Neural progenitor cell (in vitro differentiated cells): ENCODE data around the gene SPDYE16. TPM values are rescaled to one million over a fixed set of nuclear protein-coding genes. Genes with fewer than 3 reads are reported as not detected.
"Not testable (repeated sequence)": the region's sequence is repeated elsewhere in the genome, so short reads cannot be mapped to it uniquely, and the experiment has no call there.

Experiments
- DNase-seq: peaks from one replicate; pipeline ENCODE4 v3.0.0-alpha.2; 2016; ENCODE audit warnings: low spot score
- H2AFZ ChIP-seq: fragments of 200-600 bp; sonication (generic); replicated peaks from 2 replicates; pipeline ENCODE4 v1.6.1; 2016; ENCODE audit warnings: antibody characterized with exemption
- H3F3A ChIP-seq: fragments of 200-600 bp; sonication (generic); 2 replicates; pipeline ENCODE4 v1.6.1; 2016; ENCODE audit warnings: antibody characterized with exemption, low read depth
- H3K27ac ChIP-seq: fragments of 200-600 bp; sonication (generic); 2 replicates; pipeline ENCODE4 v1.5.1; 2016; ENCODE audit warnings: mild to moderate bottlenecking
- H3K27me3 ChIP-seq: fragments of 200-600 bp; sonication (generic); 2 replicates; pipeline ENCODE4 v1.6.1; 2016; ENCODE audit warnings: mild to moderate bottlenecking, moderate library complexity
- H3K36me3 ChIP-seq: fragments of 200-600 bp; sonication (generic); 2 replicates; pipeline ENCODE4 v1.5.1; 2016
- H3K4me1 ChIP-seq: fragments of 200-600 bp; sonication (generic); 2 replicates; pipeline ENCODE4 v1.6.1; 2016; ENCODE audit warnings: mixed run types
- H3K4me2 ChIP-seq: fragments of 200-600 bp; sonication (generic); 2 replicates; pipeline ENCODE4 v1.6.1; 2016
- H3K4me3 ChIP-seq: fragments of 200-600 bp; sonication (generic); 2 replicates; pipeline ENCODE4 v1.5.1; 2016
- H3K79me2 ChIP-seq: fragments of 200-600 bp; sonication (generic); 2 replicates; pipeline ENCODE4 v1.6.1; 2016; ENCODE audit warnings: low read depth
- H3K9ac ChIP-seq: fragments of 200-600 bp; sonication (generic); 2 replicates; pipeline ENCODE4 v1.6.1; 2016
- H3K9me3 ChIP-seq: fragments of 200-600 bp; sonication (generic); 2 replicates; pipeline ENCODE4 v1.5.1; 2016; ENCODE audit warnings: low read depth
- H4K20me1 ChIP-seq: fragments of 200-600 bp; sonication (generic); 2 replicates; pipeline ENCODE4 v1.6.1; 2016; ENCODE audit warnings: low read depth
- H3K27ac Mint-ChIP-seq: 3 replicates; pipeline ENCODE4 v1.8.0; 2021; ENCODE audit warnings: mixed read lengths
- H3K27me3 Mint-ChIP-seq: 2 replicates; pipeline ENCODE4 v1.8.0; 2022; ENCODE audit warnings: low read depth, mild to moderate bottlenecking, inconsistent platforms, moderate library complexity, mixed read lengths; ENCODE audit not compliant: insufficient read depth
- H3K36me3 Mint-ChIP-seq: 3 replicates; pipeline ENCODE4 v1.8.0; 2021; ENCODE audit warnings: mixed read lengths
- H3K4me1 Mint-ChIP-seq: 3 replicates; pipeline ENCODE4 v1.8.0; 2021; ENCODE audit warnings: mixed read lengths
- H3K4me3 Mint-ChIP-seq: 3 replicates; pipeline ENCODE4 v1.8.0; 2021; ENCODE audit warnings: mild to moderate bottlenecking, moderate library complexity, mixed read lengths
- H3K9me3 Mint-ChIP-seq: 3 replicates; pipeline ENCODE4 v1.8.0; 2020; ENCODE audit warnings: mixed read lengths
- EZH2 ChIP-seq: fragments of 200-600 bp; sonication (generic); IDR thresholded peaks from 2 replicates; pipeline ENCODE4 v1.6.1; 2017; ENCODE audit warnings: antibody characterized with exemption, mild to moderate bottlenecking, moderate library complexity
- EZH2phosphoT487 ChIP-seq: fragments of 200-600 bp; sonication (generic); IDR thresholded peaks from 2 replicates; pipeline ENCODE4 v1.6.1; 2017; ENCODE audit warnings: antibody characterized with exemption
- total RNA-seq: library from RNA; depleted of rRNA; stranded (reverse); fragments of >200 nt; gene quantifications from 2 replicates; pipeline ENCODE4 v1.2.3, GENCODE V29; 2015; ENCODE audit warnings: low replicate concordance
- TF ChIP-seq, protein P1 (sequence below): fragments of 200-600 bp; sonication (generic); IDR thresholded peaks from 2 replicates; pipeline ENCODE4 v1.5.1; 2017; ENCODE audit warnings: antibody characterized with exemption, mild to moderate bottlenecking

The SPDYE16 gene
- total RNA-seq, 1 donor from 2014 or later: 0.28 TPM

DNA sequence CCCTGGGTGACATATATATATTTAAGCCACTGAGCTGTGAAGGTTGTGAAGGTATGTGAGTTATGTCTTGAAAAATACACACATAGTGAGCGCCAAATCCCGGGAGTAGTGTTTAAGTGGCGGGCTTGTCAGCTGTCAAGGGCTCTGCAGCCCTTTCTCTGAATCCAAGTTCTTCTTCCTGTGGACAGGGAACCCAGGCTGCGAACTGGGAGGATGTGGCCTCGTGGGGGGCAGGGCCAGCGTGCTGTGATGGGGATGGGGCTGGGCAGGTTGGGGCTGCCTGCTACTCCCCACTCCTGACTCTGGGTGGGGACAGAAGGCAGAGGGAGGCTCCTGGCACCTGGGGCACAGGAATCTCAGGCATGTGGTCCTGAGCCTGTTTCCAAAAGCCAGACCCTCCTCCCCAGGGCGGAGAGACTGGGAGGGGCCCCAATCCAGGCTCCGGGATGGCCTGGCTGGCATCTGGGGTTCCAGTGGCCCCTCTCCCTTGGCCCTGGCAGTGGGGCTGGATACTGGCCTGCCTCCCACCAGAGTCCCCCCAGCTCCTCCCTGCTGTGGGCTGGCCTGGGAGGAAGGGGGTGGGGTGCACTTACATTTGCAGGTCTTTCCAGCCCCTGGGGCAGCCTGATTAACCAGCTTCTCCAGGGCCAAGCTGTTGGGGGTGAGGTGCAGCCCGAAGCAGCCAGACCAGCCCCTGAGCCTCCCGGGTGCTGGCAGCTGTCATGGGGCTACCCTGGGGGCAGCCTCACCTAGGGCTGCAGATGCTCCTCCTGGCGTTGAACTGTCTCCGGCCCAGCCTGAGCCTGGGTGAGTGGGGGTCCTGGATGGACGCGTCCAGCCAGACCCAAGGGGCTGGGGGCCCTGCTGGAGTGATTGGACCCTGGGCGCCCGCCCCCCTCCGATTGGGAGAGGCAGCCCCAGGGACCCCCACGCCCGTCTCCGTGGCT is 32.9 kb downstream of the SPDYE16 start, which contains the start of gene UPK3B:
TSS of gene UPK3B (plus strand) at position 622 of the 947 bp plus-strand sequence. CDS start at position 723, 101 bp downstream.
- Histone ChIP-seq H3K9ac (no peak within 1 kb of the TSS), H3K79me2 (no peaks in the 10 kb centered on the region), H3F3A (no peaks in the 10 kb centered on the region), H3K36me3 (no peaks in the 10 kb centered on the region), H4K20me1 (no peaks in the 10 kb centered on the region), H3K4me1 (peaks cover 11% of the 10 kb centered on the region), H3K27me3 (no peaks in the 10 kb centered on the region), H3K4me3 (no peak within 1 kb of the TSS), H3K9me3 (no peaks in the 10 kb centered on the region), H3K4me2 (peak within 1 kb of the TSS; percentile 47), H2AFZ (peak within 1 kb of the TSS; percentile 37), H3K27ac (no peak within 1 kb of the TSS)
- Mint-ChIP-seq H3K27ac (no peak within 1 kb of the TSS), H3K36me3 (no peaks in the 10 kb centered on the region), H3K9me3 (no peaks in the 10 kb centered on the region), H3K4me3 (no peak within 1 kb of the TSS), H3K4me1 (peaks cover 10% of the 10 kb centered on the region), H3K27me3 (peaks cover 6% of the 10 kb centered on the region)
- DNase-seq: peak; percentile 52
- no peak for TF ChIP-seq EZH2
- TF ChIP-seq, protein P1, sequence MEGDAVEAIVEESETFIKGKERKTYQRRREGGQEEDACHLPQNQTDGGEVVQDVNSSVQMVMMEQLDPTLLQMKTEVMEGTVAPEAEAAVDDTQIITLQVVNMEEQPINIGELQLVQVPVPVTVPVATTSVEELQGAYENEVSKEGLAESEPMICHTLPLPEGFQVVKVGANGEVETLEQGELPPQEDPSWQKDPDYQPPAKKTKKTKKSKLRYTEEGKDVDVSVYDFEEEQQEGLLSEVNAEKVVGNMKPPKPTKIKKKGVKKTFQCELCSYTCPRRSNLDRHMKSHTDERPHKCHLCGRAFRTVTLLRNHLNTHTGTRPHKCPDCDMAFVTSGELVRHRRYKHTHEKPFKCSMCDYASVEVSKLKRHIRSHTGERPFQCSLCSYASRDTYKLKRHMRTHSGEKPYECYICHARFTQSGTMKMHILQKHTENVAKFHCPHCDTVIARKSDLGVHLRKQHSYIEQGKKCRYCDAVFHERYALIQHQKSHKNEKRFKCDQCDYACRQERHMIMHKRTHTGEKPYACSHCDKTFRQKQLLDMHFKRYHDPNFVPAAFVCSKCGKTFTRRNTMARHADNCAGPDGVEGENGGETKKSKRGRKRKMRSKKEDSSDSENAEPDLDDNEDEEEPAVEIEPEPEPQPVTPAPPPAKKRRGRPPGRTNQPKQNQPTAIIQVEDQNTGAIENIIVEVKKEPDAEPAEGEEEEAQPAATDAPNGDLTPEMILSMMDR: no peak
- TF ChIP-seq EZH2phosphoT487: no peak

DNA sequence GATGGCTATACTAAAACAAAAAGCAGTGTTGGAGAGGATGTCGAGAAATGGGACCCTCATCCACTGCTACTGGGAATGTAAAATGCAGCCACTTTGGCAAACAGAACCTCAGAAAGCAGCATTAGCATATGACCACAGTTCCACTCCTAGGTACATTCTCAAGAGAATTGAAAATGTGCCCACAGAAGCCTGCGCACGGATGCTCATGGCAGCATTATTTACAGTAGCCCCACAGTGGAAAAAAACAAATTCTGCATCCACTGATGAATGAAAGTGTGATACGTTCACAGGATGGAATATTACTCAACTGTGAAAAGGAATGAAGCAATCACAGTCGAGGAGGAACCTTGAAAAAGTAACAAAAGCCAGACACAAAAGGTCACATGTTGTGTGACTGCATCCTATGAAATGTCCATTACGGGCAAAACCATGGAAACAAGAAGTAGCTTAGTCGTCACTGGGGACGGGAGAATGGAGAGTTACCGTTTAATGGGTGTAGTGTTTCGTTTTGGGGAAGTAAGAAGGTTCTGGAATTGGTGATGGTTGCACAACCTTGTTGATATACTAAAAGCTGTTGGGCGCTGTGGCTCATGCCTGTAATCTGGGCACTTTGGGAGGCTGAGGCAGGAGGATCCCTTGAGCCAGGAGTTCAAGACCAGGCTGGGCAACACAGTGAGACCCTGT is 35.2 kb downstream of the SPDYE16 start:
- peak; percentile 1 for DNase-seq
- Histone ChIP-seq H3F3A (no peaks in the 10 kb centered on the region), H3K9ac (no peak overlapping the region), H4K20me1 (no peaks in the 10 kb centered on the region), H3K79me2 (no peaks in the 10 kb centered on the region), H3K27ac (no peak overlapping the region), H3K4me2 (no peak overlapping the region), H2AFZ (no peak overlapping the region), H3K9me3 (no peaks in the 10 kb centered on the region), H3K4me1 (peaks cover 11% of the 10 kb centered on the region), H3K4me3 (no peak overlapping the region), H3K36me3 (no peaks in the 10 kb centered on the region), H3K27me3 (no peaks in the 10 kb centered on the region)
- Mint-ChIP-seq H3K27ac (no peak overlapping the region), H3K36me3 (no peaks in the 10 kb centered on the region), H3K27me3 (peaks cover 6% of the 10 kb centered on the region), H3K4me3 (no peak overlapping the region), H3K9me3 (no peaks in the 10 kb centered on the region), H3K4me1 (peaks cover 4% of the 10 kb centered on the region)
- TF ChIP-seq, protein P1: no peak
- TF ChIP-seq EZH2phosphoT487 (no peak), EZH2 (no peak)

DNA sequence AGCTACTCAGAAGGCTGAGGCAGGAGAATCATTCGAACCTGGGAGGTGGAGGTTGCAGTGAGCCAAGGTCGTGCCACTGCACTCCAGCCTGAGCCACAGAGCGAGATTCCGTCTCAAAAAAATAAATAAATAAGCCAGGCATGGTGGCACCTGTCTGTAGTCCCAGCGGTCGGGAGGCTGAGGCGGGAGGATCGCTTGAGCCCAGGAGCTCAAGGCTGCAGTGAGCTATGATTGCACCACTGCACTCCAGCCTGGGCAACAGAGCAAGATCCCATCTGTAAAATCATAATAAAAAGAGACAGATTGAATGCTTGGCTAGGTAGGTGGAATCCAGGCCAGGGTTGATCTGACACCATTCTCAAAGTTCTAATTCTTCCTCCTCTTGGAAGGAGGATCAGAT is 36.5 kb downstream of the SPDYE16 start:
- H3K9me3 ChIP-seq, H3K36me3 Mint-ChIP-seq, H3F3A ChIP-seq, H4K20me1 ChIP-seq, H3K27ac Mint-ChIP-seq, H3K4me3 Mint-ChIP-seq, H2AFZ ChIP-seq, H3K4me2 ChIP-seq, H3K27me3 Mint-ChIP-seq, H3K9me3 Mint-ChIP-seq, H3K4me3 ChIP-seq, H3K9ac ChIP-seq, H3K27ac ChIP-seq, H3K79me2 ChIP-seq, H3K4me1 Mint-ChIP-seq, H3K27me3 ChIP-seq, H3K36me3 ChIP-seq: not testable (repeated sequence)
- H3K4me1 ChIP-seq: peaks cover 11% of the 10 kb centered on the region
- DNase-seq: peak; percentile 0
